Cardiac muscle cell (in vitro differentiated cells and primary cell): ENCODE results near the gene IGLL1. TPM values are rescaled to one million over a fixed set of nuclear protein-coding genes. Genes with fewer than 3 reads are reported as not detected.
A peak's percentile ranks its signal among the peaks of the same experiment; 100 is the strongest.

Source experiments
- DNase-seq, 2 donors: peaks; one replicate each; pipeline versions ENCODE4 v3.0.0 to v3.0.0-alpha.2; 2010 to 2017; ENCODE audit warnings: low read depth in 1 of 2, low spot score in 1 of 2
- H3K27ac ChIP-seq: fragments of 200-600 bp; sonication (generic); 2 replicates; pipeline ENCODE4 v1.5.1; 2016
- H3K27me3 ChIP-seq: fragments of 200-600 bp; sonication (generic); 2 replicates; pipeline ENCODE4 v1.6.0; 2016; ENCODE audit warnings: control low read depth
- H3K36me3 ChIP-seq: fragments of 200-600 bp; sonication (generic); 2 replicates; pipeline ENCODE4 v1.5.1; 2016; ENCODE audit warnings: control low read depth
- H3K4me1 ChIP-seq: fragments of 200-600 bp; sonication (generic); 2 replicates; pipeline ENCODE4 v1.8.1; 2017; ENCODE audit warnings: low read depth, mild to moderate bottlenecking, mixed run types
- H3K4me3 ChIP-seq: fragments of 200-600 bp; sonication (generic); 2 replicates; pipeline ENCODE4 v1.5.1; 2016; ENCODE audit warnings: mild to moderate bottlenecking
- H3K9me3 ChIP-seq: fragments of 200-600 bp; sonication (generic); 2 replicates; pipeline ENCODE4 v1.5.1; 2017; ENCODE audit warnings: low read depth, mild to moderate bottlenecking, control low read depth
- CTCF ChIP-seq: IDR thresholded peaks from 2 replicates; pipeline ENCODE4 v1.5.1; 2012; ENCODE audit warnings: low read depth, mild to moderate bottlenecking, low read length
- polyA plus RNA-seq: library from polyadenylated mRNA; unstranded; fragments of >200 nt; fragmentation: Nextera tagmentation; extraction: Ambion mirVana; gene quantifications from 2 replicates; pipeline ENCODE4 v1.2.1, GENCODE V29; 2016
- total RNA-seq: library from RNA; depleted of rRNA; stranded (reverse); fragments of >200 nt; gene quantifications from 2 replicates; pipeline ENCODE4 v1.2.3, GENCODE V29; 2016

The IGLL1 gene
- total and polyA plus RNA-seq, 2 experiments from 2014 or later, result not detected

GRCh38 chr22:23591201-23591791 is 11.2 kb upstream of the IGLL1 start:
- TF ChIP-seq CTCF, result peak; percentile 89
- peak; percentile 78 for DNase-seq

DNA sequence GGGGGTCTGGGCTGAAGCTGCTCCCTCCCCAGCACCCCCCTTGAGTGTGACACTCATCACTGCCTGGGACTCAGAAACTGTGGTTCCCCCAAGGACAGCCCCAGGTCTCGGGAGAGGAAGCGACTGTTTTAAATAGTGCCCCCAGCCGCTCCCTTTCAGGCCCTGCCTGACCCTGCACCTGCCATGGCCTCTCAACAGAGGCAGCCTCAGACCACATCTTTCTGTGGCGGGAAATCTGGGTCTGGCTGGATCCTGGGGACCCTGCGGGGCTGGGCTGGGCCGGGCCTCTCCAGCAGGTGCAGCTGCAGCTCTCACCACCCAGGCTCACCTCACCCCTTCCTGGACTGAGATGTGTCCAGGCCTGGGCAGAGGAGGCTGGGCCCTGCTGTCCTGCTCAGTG is 3.7 kb upstream of the IGLL1 start:
- DNase-seq, result no peak
- Histone ChIP-seq H3K27me3 (no peaks in the 10 kb centered on the region), H3K4me1 (no peaks in the 10 kb centered on the region), H3K9me3 (no peaks in the 10 kb centered on the region), H3K27ac (no peak overlapping the region), H3K36me3 (no peaks in the 10 kb centered on the region), H3K4me3 (no peak overlapping the region)
- no peak for TF ChIP-seq CTCF

More at GRCh38 chr22:23591201-23591791, 11.2 kb upstream of the IGLL1 start:
- no peaks in the 10 kb centered on the region for H3K27me3 ChIP-seq
- no peak overlapping the region for H3K27ac ChIP-seq
- H3K9me3 ChIP-seq, result no peaks in the 10 kb centered on the region
- H3K4me3 ChIP-seq, result no peak overlapping the region
- H3K4me1 ChIP-seq, result no peaks in the 10 kb centered on the region
- H3K36me3 ChIP-seq, result no peaks in the 10 kb centered on the region

DNA sequence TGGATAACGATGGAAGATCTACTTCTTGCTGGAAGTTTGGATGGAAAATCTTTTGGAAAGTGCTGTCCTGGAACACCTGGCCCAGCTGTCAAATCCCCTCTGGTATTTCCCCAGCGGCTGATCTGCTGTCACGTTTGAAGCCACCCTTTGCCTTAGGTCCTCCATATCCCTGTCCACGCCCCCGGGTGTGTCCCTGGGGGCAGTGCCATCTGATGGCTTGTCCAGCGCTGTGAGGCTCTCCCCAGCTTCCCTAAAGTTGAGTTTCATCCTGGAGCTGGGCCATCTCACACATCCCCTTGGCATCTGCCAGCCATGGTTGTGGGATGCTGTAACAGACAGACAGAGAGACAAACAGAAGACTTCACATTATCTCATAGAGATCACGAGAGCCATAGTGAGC is 3.1 kb upstream of the IGLL1 start:
- Histone ChIP-seq H3K36me3 (no peaks in the 10 kb centered on the region), H3K27ac (no peak overlapping the region), H3K27me3 (no peaks in the 10 kb centered on the region), H3K4me1 (no peaks in the 10 kb centered on the region), H3K4me3 (no peak overlapping the region), H3K9me3 (no peaks in the 10 kb centered on the region)
- DNase-seq, result no peak
- no peak for TF ChIP-seq CTCF

GRCh38 chr22:23581260-23581650 is 1.2 kb upstream of the IGLL1 start:
- no peak for TF ChIP-seq CTCF
- no peak for DNase-seq
- H3K9me3 ChIP-seq, result no peaks in the 10 kb centered on the region
- no peaks in the 10 kb centered on the region for H3K27me3 ChIP-seq
- H3K4me3 ChIP-seq, result no peak overlapping the region
- no peaks in the 10 kb centered on the region for H3K36me3 ChIP-seq
- no peak overlapping the region for H3K27ac ChIP-seq
- no peaks in the 10 kb centered on the region for H3K4me1 ChIP-seq

- H3K9me3 ChIP-seq, result no peaks in the 10 kb centered on the region
- no peaks in the 10 kb centered on the region for H3K4me1 ChIP-seq
- no peak for DNase-seq
- H3K27ac ChIP-seq, result no peak overlapping the region
- no peaks in the 10 kb centered on the region for H3K27me3 ChIP-seq
- no peaks in the 10 kb centered on the region for H3K36me3 ChIP-seq
- no peak overlapping the region for H3K4me3 ChIP-seq
- TF ChIP-seq CTCF, result no peak
Observed at GRCh38 chr22:23580576-23581259, 628 bp upstream of the IGLL1 start.
